HepG2 (cell line): Measurements from ENCODE around the gene GDAP1L1. TPM values are rescaled to one million over a fixed set of nuclear protein-coding genes. Genes with fewer than 3 reads are reported as not detected.

Source experiments
- ARNTL ChIP-seq: sonication (generic); formaldehyde crosslinking; IDR thresholded peaks from 2 replicates; pipeline ENCODE4 v1.4.0; 2020; ENCODE audit warnings: mild to moderate bottlenecking, missing genetic modification reagents
- CERS6 ChIP-seq: sonication (generic); formaldehyde crosslinking; IDR thresholded peaks from 2 replicates; pipeline ENCODE4 v1.5.0; 2020; ENCODE audit warnings: missing genetic modification reagents
- CHCHD3 ChIP-seq: sonication (generic); formaldehyde crosslinking; IDR thresholded peaks from 2 replicates; pipeline ENCODE4 v1.8.0; 2022; ENCODE audit warnings: mild to moderate bottlenecking, missing genetic modification reagents, moderate library complexity
- ETV6 ChIP-seq: sonication (generic); formaldehyde crosslinking; conservative IDR thresholded peaks from 2 replicates; pipeline ENCODE4 v1.4.0; 2020; ENCODE audit warnings: missing genetic modification reagents
- GABPB1 ChIP-seq: IDR thresholded peaks from 2 replicates; pipeline ENCODE4 v1.6.1; 2016; ENCODE audit warnings: mild to moderate bottlenecking, missing genetic modification reagents, moderate library complexity, missing compliant biosample characterization
- HNF1B ChIP-seq: sonication (generic); formaldehyde crosslinking; IDR thresholded peaks from 2 replicates; pipeline ENCODE4 v1.5.1; 2020; ENCODE audit warnings: mild to moderate bottlenecking, moderate library complexity, missing genetic modification reagents
- HNF4G ChIP-seq, 2 experiments: sonication (generic) in 1 of 2; formaldehyde crosslinking in 1 of 2; IDR thresholded peaks; 2 replicates each; pipeline versions ENCODE4 v1.4.0 to v1.6.1; 2011 to 2020; ENCODE audit warnings: borderline replicate concordance in 2 of 2, low read depth in 2 of 2, mild to moderate bottlenecking in 2 of 2, low read length in 1 of 2, missing genetic modification reagents in 1 of 2, moderate library complexity in 1 of 2
- IRF1 ChIP-seq: sonication (generic); formaldehyde crosslinking; IDR thresholded peaks from 2 replicates; pipeline ENCODE4 v1.4.0; 2020; ENCODE audit warnings: low read depth, mild to moderate bottlenecking, missing genetic modification reagents
- JUNB ChIP-seq: sonication (generic); formaldehyde crosslinking; IDR thresholded peaks from 2 replicates; pipeline ENCODE4 v1.8.0; 2022; ENCODE audit warnings: missing genetic modification reagents, mild to moderate bottlenecking, borderline replicate concordance
- KAT8 ChIP-seq: IDR thresholded peaks from 2 replicates; pipeline ENCODE4 v1.6.1; 2016; ENCODE audit warnings: missing genetic modification reagents, missing compliant biosample characterization
- MEIS1 ChIP-seq: sonication (generic); formaldehyde crosslinking; IDR thresholded peaks from 2 replicates; pipeline ENCODE4 v1.9.0; 2021; ENCODE audit warnings: mild to moderate bottlenecking, missing genetic modification reagents, moderate library complexity, borderline replicate concordance
- MXD1 ChIP-seq: sonication (generic); formaldehyde crosslinking; IDR thresholded peaks from 2 replicates; pipeline ENCODE4 v1.4.0; 2020; ENCODE audit warnings: mild to moderate bottlenecking, missing genetic modification reagents
- NFE2 ChIP-seq: sonication (generic); formaldehyde crosslinking; IDR thresholded peaks from 2 replicates; pipeline ENCODE4 v1.4.0; 2020; ENCODE audit warnings: missing genetic modification reagents
- NRL ChIP-seq: sonication (generic); formaldehyde crosslinking; IDR thresholded peaks from 2 replicates; pipeline ENCODE4 v1.5.0; 2020; ENCODE audit warnings: missing genetic modification reagents, mild to moderate bottlenecking, moderate library complexity, borderline replicate concordance
- PAX8 ChIP-seq: sonication (generic); formaldehyde crosslinking; IDR thresholded peaks from 2 replicates; pipeline ENCODE4 v1.8.0; 2022; ENCODE audit warnings: mild to moderate bottlenecking, missing genetic modification reagents, borderline replicate concordance
- SIX1 ChIP-seq: sonication (generic); formaldehyde crosslinking; IDR thresholded peaks from 2 replicates; pipeline ENCODE4 v1.4.0; 2020; ENCODE audit warnings: missing genetic modification reagents, borderline replicate concordance
- ZBTB38 ChIP-seq: sonication (generic); formaldehyde crosslinking; IDR thresholded peaks from 2 replicates; pipeline ENCODE4 v1.5.1; 2020; ENCODE audit warnings: mild to moderate bottlenecking, missing genetic modification reagents
- ZNF101 ChIP-seq: sonication (generic); formaldehyde crosslinking; IDR thresholded peaks from 2 replicates; pipeline ENCODE4 v1.4.0; 2020; ENCODE audit warnings: mild to moderate bottlenecking, low read depth, missing genetic modification reagents, borderline replicate concordance
- ZNF24 ChIP-seq: fragments of 450-650 bp; IDR thresholded peaks from 2 replicates; pipeline ENCODE4 v1.6.1; 2017; ENCODE audit warnings: antibody characterized with exemption, mild to moderate bottlenecking
- polyA plus RNA-seq, 8 experiments: library from polyadenylated mRNA; depleted of rRNA in 3 of 8; stranded (reverse) in 7 of 8; unstranded in 1 of 8; fragments of >200 nt; fragmentation: Illumina TruSeq in 4 of 8; extraction: Trizol in 4 of 8; gene quantifications; 2 replicates each; pipeline versions ENCODE4 v1.2.1 to v1.2.3, GENCODE V29; 2011 to 2016; ENCODE audit warnings: low read depth in 4 of 8, missing spikeins in 1 of 8, mixed read lengths in 1 of 8; ENCODE audit not compliant: insufficient read depth in 1 of 8
- total RNA-seq, 5 experiments: library from RNA; depleted of rRNA; stranded (reverse); fragments of >200 nt; fragmentation: Illumina TruSeq; extraction: Trizol; gene quantifications; 2 replicates each; pipeline ENCODE4 v1.2.3, GENCODE V29; 2016; ENCODE audit warnings: low read depth in 1 of 5
- TF ChIP-seq, protein P1 (sequence below): sonication (generic); formaldehyde crosslinking; IDR thresholded peaks from 2 replicates; pipeline ENCODE4 v1.8.0; 2022; ENCODE audit warnings: mild to moderate bottlenecking, missing genetic modification reagents, moderate library complexity
- TF ChIP-seq, protein P2 (sequence below): sonication (generic); formaldehyde crosslinking; IDR thresholded peaks from 2 replicates; pipeline ENCODE4 v1.5.0; 2020; ENCODE audit warnings: mild to moderate bottlenecking, missing genetic modification reagents, moderate library complexity

Gene GDAP1L1
- total and polyA plus RNA-seq, 2 of the 13 experiments (the other 11 are each of a cell fraction or from before 2014, with no cell fraction given) = 0.04 TPM; not detected in 1

DNA sequence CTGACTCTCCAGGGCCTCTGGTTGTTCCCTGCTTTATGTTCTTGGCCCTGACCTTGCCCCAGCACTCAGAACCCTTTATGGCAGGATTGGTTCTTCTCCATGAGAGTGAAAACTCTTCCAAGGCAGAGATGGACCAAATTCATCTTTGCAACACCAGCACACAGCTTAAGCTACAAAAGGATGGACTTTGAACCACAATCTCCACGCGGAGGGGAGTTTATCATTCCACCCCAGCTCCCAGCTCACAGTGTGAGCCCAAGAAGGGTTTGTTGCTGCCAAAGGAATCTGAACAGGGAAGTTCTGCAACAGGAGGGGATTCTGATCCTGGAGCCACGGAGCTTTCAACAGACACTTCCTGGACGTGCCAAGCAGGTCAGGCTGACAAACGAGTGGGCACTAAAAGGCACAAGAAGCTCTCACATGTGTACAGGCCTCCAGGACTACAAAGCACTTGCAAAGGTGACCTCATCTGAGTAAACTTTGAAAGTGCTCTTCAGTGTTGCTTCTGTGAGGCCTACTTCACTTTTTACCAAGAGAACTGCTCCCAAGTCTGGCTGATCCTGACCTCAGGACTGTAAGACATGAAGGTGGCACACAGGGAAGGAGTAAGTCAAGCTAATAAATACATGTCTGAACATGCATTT lies 55.0 kb downstream of the GDAP1L1 start (continued):
- TF ChIP-seq, protein P1, sequence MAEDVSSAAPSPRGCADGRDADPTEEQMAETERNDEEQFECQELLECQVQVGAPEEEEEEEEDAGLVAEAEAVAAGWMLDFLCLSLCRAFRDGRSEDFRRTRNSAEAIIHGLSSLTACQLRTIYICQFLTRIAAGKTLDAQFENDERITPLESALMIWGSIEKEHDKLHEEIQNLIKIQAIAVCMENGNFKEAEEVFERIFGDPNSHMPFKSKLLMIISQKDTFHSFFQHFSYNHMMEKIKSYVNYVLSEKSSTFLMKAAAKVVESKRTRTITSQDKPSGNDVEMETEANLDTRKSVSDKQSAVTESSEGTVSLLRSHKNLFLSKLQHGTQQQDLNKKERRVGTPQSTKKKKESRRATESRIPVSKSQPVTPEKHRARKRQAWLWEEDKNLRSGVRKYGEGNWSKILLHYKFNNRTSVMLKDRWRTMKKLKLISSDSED (CRISPR knock-in tag) = no peak
- TF ChIP-seq CHCHD3 (CRISPR knock-in tag) = no peak
- no peak for TF ChIP-seq ZNF24
- TF ChIP-seq GABPB1 (CRISPR knock-in tag) = peak; percentile 42; the same call in 1 of the 2 replicates
- TF ChIP-seq NFE2 (CRISPR knock-in tag) = peak; percentile 37; the same call in 1 of the 2 replicates
- TF ChIP-seq ARNTL (CRISPR knock-in tag) = peak; percentile 83
- TF ChIP-seq ZBTB38 (CRISPR knock-in tag) = peak; percentile 61; the same call in 1 of the 2 replicates
- TF ChIP-seq MXD1 = no peak
- peak; percentile 91; the same call in 1 of the 2 replicates for TF ChIP-seq MEIS1 (CRISPR knock-in tag)
- peak; percentile 56; the same call in 1 of the 2 replicates for TF ChIP-seq ETV6 (CRISPR knock-in tag)
- TF ChIP-seq PAX8 (CRISPR knock-in tag) = peak; percentile 14; the same call in 1 of the 2 replicates
- TF ChIP-seq JUNB (CRISPR knock-in tag) = peak; percentile 85; the same call in 1 of the 2 replicates
- TF ChIP-seq, protein P2, sequence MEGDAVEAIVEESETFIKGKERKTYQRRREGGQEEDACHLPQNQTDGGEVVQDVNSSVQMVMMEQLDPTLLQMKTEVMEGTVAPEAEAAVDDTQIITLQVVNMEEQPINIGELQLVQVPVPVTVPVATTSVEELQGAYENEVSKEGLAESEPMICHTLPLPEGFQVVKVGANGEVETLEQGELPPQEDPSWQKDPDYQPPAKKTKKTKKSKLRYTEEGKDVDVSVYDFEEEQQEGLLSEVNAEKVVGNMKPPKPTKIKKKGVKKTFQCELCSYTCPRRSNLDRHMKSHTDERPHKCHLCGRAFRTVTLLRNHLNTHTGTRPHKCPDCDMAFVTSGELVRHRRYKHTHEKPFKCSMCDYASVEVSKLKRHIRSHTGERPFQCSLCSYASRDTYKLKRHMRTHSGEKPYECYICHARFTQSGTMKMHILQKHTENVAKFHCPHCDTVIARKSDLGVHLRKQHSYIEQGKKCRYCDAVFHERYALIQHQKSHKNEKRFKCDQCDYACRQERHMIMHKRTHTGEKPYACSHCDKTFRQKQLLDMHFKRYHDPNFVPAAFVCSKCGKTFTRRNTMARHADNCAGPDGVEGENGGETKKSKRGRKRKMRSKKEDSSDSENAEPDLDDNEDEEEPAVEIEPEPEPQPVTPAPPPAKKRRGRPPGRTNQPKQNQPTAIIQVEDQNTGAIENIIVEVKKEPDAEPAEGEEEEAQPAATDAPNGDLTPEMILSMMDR (CRISPR knock-in tag) = no peak; the same call in 1 of the 2 replicates
- 0 out of 2 replicates have a peak, but pooled peaks have one; percentile 49 for TF ChIP-seq IRF1 (CRISPR knock-in tag)
- TF ChIP-seq ZNF101 (CRISPR knock-in tag) = peak; percentile 83; the same call in 1 of the 2 replicates
- TF ChIP-seq KAT8 (CRISPR knock-in tag) = peak; percentile 75; the same call in 1 of the 2 replicates
- no peak for TF ChIP-seq CERS6 (CRISPR knock-in tag)
- TF ChIP-seq HNF4G (IDR thresholded peaks at IDR 0.05; ENCODE audit: borderline replicate concordance, low read depth, low read length) = peak; percentile 80
- TF ChIP-seq HNF4G (CRISPR knock-in tag; IDR thresholded peaks at IDR 0.05; ENCODE audit: borderline replicate concordance, low read depth) = peak; percentile 96
- TF ChIP-seq HNF1B (CRISPR knock-in tag) = peak; percentile 81
- TF ChIP-seq SIX1 = peak; percentile 47; the same call in 1 of the 2 replicates
- TF ChIP-seq NRL = no peak
